ENCODE data around the gene SLC7A6OS.

The SLC7A6OS gene

GRCh38 chr16:68284847-68285246, 25.9 kb downstream of the SLC7A6OS start:
- TF ChIP-seq CREB1 (IDR thresholded peaks at IDR 0.05; ENCODE audit: low read depth), result no peak

- no peak for TF ChIP-seq REST (IDR thresholded peaks at IDR 0.05; ENCODE audit: low read depth)
- TF ChIP-seq TAF1 (IDR thresholded peaks at IDR 0.05; ENCODE audit: low read depth), result no peak
- TF ChIP-seq ZBTB7A (IDR thresholded peaks at IDR 0.05; ENCODE audit: low read depth), result no peak
- TF ChIP-seq USF1 (IDR thresholded peaks at IDR 0.05), result no peak
- no peak for TF ChIP-seq CREB1 (IDR thresholded peaks at IDR 0.05; ENCODE audit: low read depth)
Observed at GRCh38 chr16:68283801-68284598, 26.7 kb downstream of the SLC7A6OS start.

- TF ChIP-seq USF1 (IDR thresholded peaks at IDR 0.05) (no peak), ZBTB7A (IDR thresholded peaks at IDR 0.05; ENCODE audit: low read depth) (no peak), CREB1 (IDR thresholded peaks at IDR 0.05; ENCODE audit: low read depth) (no peak), TAF1 (IDR thresholded peaks at IDR 0.05; ENCODE audit: low read depth) (no peak), EP300 (IDR thresholded peaks at IDR 0.05; ENCODE audit: borderline replicate concordance) (no peak), CEBPB (IDR thresholded peaks at IDR 0.05) (no peak), NFIC (IDR thresholded peaks at IDR 0.05) (no peak), EGR1 (IDR thresholded peaks at IDR 0.05) (no peak), TCF12 (IDR thresholded peaks at IDR 0.05; ENCODE audit: low read depth) (no peak), REST (IDR thresholded peaks at IDR 0.05; ENCODE audit: low read depth) (no peak)
Observed at GRCh38 chr16:68283346-68283745, 27.4 kb downstream of the SLC7A6OS start.

- TF ChIP-seq REST (IDR thresholded peaks at IDR 0.05; ENCODE audit: low read depth), result no peak
Observed at GRCh38 chr16:68282064-68282452, 28.7 kb downstream of the SLC7A6OS start.

- TF ChIP-seq ZBTB7A (IDR thresholded peaks at IDR 0.05; ENCODE audit: low read depth) (no peak), USF1 (IDR thresholded peaks at IDR 0.05) (no peak)
Observed at GRCh38 chr16:68281368-68282063, 29.2 kb downstream of the SLC7A6OS start.

Data from Ishikawa (cell line).